ENCODE measurements around the gene KRTAP10-10.
"Not testable (repeated sequence)": the region's sequence is repeated elsewhere in the genome, so short reads cannot be mapped to it uniquely, and the experiment has no call there.

KRTAP10-10 gene

GRCh38 chr21:44637018-44637850 lies at the start of gene KRTAP10-10:
KRTAP10-10 (plus strand) TSS chr21:44637356; CDS start chr21:44637418, 62 bp downstream.
- no peak for DNase-seq

GRCh38 chr21:44589094-44589493 lies 48.1 kb upstream of the KRTAP10-10 start:
- no peak for DNase-seq

- DNase-seq: no peak
Measured at GRCh38 chr21:44589586-44590305, 47.4 kb upstream of the KRTAP10-10 start.

- no peak for DNase-seq
Measured at GRCh38 chr21:44590311-44590721, 46.8 kb upstream of the KRTAP10-10 start.

GRCh38 chr21:44590897-44591800 lies 46.0 kb upstream of the KRTAP10-10 start:
- DNase-seq: not testable (repeated sequence)

GRCh38 chr21:44591801-44592130 lies 45.4 kb upstream of the KRTAP10-10 start:
- not testable (repeated sequence) for DNase-seq

- DNase-seq: no peak
Measured at GRCh38 chr21:44592446-44593311, 44.5 kb upstream of the KRTAP10-10 start, which contains the start of gene KRTAP10-6. KRTAP10-6 (minus strand) TSS chr21:44592505; CDS start chr21:44592484, 21 bp downstream.

GRCh38 chr21:44593598-44594405 lies 43.4 kb upstream of the KRTAP10-10 start:
- peak; percentile 94 for DNase-seq

GRCh38 chr21:44594406-44594916 lies 42.7 kb upstream of the KRTAP10-10 start:
- no peak for DNase-seq

GRCh38 chr21:44595524-44595923 lies 41.6 kb upstream of the KRTAP10-10 start:
- DNase-seq: no peak

- DNase-seq: no peak
Measured at GRCh38 chr21:44596068-44596725, 41.0 kb upstream of the KRTAP10-10 start.

GRCh38 chr21:44598061-44598460 lies 39.1 kb upstream of the KRTAP10-10 start:
- no peak for DNase-seq

- no peak for DNase-seq
Measured at GRCh38 chr21:44599264-44600029, 37.7 kb upstream of the KRTAP10-10 start.

GRCh38 chr21:44600118-44600978 lies 36.8 kb upstream of the KRTAP10-10 start, which contains the start of gene KRTAP10-7:
KRTAP10-7 (plus strand) TSS chr21:44600597; CDS start chr21:44600622, 25 bp downstream.
- not testable (repeated sequence) for DNase-seq

- not testable (repeated sequence) for DNase-seq
Measured at GRCh38 chr21:44601091-44601490, 36.1 kb upstream of the KRTAP10-10 start.

- no peak for DNase-seq
Measured at GRCh38 chr21:44601596-44602462, 35.3 kb upstream of the KRTAP10-10 start.

- DNase-seq: no peak
Measured at GRCh38 chr21:44602463-44602850, 34.7 kb upstream of the KRTAP10-10 start.

All from hematopoietic multipotent progenitor cell treated with erythropoietin and hydrocortisone succinate and interleukin-3 and kit ligand, for 4 days (in vitro differentiated cells).